ENCODE measurements around the gene WWOX.

DNA sequence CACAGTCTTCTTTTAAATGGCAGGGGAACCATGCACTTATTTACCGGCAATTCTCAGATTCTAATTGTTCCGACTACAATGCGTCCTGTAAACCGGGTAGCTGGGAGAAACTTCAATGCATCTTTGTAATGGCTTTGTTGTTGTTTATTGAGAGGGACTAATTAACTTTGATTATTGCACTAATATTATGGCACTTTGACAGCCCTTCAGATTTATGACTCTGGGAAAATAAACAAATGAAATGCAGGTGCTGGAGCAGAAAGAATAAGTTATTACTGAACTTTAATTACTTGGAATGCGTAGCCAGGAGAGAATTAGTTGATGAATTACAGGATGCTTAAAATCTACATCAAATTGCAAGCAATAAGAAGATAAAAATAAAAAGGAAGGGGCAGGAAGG lies 77.0 kb downstream of the WWOX start:
- TF ChIP-seq, protein P1, sequence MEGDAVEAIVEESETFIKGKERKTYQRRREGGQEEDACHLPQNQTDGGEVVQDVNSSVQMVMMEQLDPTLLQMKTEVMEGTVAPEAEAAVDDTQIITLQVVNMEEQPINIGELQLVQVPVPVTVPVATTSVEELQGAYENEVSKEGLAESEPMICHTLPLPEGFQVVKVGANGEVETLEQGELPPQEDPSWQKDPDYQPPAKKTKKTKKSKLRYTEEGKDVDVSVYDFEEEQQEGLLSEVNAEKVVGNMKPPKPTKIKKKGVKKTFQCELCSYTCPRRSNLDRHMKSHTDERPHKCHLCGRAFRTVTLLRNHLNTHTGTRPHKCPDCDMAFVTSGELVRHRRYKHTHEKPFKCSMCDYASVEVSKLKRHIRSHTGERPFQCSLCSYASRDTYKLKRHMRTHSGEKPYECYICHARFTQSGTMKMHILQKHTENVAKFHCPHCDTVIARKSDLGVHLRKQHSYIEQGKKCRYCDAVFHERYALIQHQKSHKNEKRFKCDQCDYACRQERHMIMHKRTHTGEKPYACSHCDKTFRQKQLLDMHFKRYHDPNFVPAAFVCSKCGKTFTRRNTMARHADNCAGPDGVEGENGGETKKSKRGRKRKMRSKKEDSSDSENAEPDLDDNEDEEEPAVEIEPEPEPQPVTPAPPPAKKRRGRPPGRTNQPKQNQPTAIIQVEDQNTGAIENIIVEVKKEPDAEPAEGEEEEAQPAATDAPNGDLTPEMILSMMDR (IDR thresholded peaks at IDR 0.05) = no peak
- TF ChIP-seq POLR2A (IDR thresholded peaks at IDR 0.05) (no peak), POLR2AphosphoS5 (IDR thresholded peaks at IDR 0.05) (no peak), EP300 (IDR thresholded peaks at IDR 0.05) (no peak)
